Skin of body (tissue), 2 donors: ENCODE results near the gene C7. TPM values are rescaled to one million over a fixed set of nuclear protein-coding genes. Genes with fewer than 3 reads are reported as not detected.
A peak's percentile ranks its signal among the peaks of the same experiment; 100 is the strongest.
"Not testable (repeated sequence)": the region's sequence is repeated elsewhere in the genome, so short reads cannot be mapped to it uniquely, and the experiment has no call there.

Experiments used
- DNase-seq: peaks from one replicate; lab custom pipeline; 2025; lab: John Stamatoyannopoulos, UW
- total RNA-seq: library from RNA; depleted of rRNA; stranded (reverse); fragments of >200 nt; gene quantifications from one replicate; pipeline ENCODE4 v1.2.3, GENCODE V29; 2014

Gene C7
- 48.0 TPM for total RNA-seq

DNA sequence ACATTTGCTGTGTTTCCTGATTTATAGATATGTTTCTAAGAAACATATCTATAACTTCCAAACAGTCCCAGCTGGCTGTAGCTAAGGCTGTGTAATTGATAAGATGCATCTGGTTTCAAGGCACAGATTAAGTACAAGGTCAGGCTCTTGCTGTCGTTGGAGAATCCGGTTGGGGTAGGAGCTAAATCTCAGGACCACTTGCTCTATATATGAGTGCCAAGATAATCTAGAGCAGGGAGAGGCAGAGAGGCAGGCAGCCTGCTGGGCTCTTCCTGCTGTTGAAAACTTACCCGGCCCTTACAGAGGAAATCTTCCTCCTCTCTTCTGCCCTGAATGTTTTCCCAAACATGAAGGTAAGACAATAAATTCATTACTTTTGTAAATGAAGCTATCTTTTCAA is at the start of gene C7:
Gene C7, plus strand, starts transcription at position 234 of the 400 bp plus-strand sequence. Its CDS starts 114 bp downstream, at position 348.
- no peak for DNase-seq

DNA sequence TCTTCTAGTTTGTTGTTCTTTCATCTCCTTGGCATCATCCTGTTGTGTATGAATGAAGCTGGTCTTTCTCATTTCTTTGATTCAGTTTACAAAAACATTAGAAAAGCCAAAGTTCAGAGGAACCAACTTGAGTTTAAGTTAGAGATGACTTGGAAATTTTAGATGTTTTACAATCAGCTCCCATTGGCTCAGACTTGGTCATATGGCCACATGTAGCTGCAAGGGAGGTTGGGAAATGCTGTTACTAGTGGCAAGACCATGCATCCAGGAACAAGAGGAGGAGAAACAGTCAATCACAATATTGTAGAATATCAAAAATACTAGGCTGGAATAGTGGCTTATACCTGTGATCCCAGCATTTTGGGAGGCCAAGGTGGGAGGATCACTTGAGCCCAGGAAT is 48.6 kb upstream of the C7 start:
- no peak for DNase-seq

DNA sequence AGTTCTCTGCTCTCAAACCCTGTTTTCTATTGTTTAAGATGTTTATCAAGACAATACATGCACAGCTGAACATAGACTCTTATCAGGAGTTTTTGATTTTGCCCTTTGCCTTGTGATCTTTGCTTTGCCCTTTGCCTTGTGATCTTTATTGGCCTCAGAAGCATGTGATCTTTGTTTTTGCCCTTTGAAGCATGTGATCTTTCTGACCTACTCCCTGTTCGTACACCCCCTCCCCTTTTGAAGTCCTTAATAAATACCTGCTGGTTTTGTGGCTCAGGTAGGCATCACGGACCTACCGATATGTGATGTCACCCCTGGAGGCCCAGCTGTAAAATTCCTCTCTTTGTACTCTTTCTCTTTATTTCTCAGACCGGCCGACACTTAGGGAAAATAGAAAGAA is 44.3 kb upstream of the C7 start:
- not testable (repeated sequence) for DNase-seq

DNA sequence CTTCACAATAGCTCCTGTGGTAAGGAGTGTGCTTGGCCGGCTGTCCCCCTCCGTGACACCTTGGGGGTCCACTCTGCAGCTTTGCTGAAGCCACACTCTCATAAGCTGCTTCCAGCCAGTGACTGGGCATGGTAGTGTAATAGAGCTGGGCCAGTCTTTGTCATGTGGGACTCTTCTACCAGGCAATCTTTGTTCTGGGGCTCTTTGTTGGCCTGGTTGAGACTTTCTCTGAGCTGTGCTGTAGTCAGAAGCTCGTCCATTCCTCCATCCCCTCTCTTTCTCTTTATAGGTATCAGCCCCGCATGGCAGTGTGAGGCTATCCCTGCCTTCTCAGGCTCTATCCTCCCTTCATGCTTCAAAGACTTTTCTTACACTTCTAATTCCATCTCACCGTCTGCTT is 42.5 kb upstream of the C7 start:
- no peak for DNase-seq

DNA sequence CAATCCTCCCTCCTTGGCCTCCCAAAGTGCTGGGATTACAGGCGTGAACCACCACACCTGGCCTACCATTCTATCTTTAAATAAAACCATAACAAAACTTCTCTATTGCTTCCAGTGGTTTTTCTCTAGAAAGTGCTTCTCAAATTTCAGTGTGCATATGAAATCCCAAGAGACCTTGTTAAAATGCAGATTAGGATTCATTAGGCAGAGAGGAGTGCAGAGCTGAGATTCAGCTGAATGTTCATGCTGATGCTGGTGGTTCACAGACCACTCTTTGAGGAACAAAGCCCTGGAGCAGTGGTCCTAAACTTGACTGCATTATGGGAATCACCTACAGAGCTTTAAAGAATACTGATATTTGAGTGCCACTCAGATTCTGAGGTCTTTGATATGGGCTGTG is 39.9 kb upstream of the C7 start:
- DNase-seq, result no peak

DNA sequence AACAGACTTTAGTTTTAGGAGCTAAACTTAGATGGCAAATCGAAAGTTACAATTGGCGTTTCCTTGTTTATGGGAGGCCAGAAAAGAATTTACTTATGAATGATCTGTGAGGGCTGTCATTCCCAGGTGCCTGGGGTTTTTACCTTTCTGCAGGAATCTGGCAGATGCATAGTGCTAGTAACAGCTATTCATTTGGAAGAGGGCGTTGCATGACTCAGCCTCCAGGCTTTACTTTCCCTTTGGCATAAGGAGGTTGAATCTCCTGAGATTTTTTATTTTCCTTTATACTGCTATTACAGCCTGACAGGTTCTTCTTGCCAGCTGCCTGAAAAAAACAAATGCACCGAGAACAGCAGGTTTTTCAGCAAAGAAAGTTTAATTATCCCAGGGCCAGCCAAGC is 38.1 kb upstream of the C7 start:
- DNase-seq, result no peak

DNA sequence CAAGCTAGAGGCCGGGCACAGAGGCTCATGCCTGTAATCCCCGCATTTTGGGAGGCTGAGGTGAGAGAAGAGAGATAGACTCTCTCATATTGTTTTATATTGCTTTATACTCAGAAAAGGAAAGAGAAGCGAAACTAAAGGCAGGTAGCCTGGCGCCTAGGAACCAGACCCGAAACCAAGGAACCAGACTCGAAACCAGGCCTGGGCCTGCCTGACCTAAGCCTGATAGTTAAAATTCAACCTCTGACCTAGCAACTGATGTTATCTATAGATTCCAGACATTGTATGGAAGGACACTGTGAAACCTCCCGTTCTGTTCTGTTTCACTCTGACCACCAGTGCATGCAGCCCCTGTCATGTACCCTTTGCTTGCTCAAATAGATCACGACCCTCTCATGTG is 37.0 kb upstream of the C7 start:
- DNase-seq, result not testable (repeated sequence)

DNA sequence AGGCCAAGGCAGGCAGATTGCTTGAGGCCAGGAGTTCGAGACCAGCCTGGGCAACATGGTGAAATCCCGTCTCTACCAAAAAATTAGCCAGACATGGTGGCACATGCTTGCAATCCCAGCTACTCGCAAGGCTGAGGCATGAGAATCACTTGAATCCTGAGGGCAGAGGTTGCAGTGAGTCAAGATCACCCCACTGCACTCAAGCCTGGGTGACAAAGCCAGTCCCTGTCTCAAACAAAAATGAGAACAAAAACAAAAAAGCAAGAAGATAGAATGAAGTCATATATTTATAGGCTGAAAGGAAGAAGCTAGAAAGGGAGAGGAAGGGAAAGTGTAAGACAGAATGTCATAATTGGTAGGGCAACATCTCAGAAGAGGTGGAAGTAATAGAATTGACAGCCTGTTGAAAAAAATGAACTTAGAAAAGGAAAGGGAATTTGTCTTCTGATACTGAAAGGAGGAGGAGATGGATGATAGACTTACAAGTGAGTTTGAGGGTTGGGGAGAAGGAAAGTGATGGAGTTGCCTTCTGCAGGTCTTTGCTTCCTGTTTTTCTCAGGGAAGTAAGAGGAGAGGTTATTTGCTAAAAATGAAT is 35.9 kb upstream of the C7 start:
- no peak for DNase-seq

DNA sequence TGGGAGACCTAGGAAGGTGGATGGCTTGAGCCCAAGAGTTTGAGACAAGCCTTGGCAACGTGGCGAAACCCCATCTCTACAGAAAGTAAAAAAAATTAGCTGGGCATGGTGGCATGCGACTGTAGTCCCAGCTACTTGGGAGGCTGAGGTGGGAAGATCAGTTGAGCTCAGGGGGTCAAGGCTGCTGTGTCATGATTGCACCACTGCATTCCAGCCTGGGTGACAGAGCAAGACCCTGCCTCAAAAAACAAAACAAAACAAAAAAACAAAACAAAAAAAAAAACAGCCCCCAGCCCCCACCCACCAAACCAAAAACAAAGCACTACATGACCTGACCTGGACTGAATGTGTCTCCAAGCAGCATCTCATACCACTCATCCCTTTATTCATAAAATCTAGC is 33.3 kb upstream of the C7 start:
- no peak for DNase-seq

DNA sequence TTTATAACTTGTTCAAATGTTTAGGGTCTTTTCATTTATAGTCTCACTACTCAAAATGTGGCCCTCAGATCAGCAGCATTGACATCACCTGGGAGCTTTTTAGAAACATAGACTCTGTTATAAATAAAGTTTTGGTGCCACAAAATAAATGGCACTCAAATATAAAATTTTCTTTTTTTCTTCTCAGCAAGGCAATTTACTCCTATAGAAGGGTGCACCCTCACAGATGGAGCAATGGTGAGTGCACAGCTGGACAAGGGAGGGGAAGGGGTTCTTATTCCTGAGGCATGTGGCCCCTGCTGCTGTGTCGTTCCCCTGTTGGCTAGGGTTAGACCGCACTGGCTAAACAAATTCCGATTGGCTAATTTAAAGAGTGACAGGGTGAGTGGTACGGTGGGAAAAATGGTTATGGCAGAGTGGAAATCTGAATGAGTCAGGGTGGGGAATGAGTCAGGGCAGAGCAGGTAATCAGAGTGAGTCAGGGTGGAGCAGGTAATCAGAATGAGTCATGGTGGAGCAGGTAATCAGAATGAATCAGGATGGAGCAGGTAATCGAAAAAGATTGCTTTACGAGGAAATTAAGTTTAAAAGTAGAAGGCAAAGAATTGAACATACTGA is 31.8 kb upstream of the C7 start:
- no peak for DNase-seq

DNA sequence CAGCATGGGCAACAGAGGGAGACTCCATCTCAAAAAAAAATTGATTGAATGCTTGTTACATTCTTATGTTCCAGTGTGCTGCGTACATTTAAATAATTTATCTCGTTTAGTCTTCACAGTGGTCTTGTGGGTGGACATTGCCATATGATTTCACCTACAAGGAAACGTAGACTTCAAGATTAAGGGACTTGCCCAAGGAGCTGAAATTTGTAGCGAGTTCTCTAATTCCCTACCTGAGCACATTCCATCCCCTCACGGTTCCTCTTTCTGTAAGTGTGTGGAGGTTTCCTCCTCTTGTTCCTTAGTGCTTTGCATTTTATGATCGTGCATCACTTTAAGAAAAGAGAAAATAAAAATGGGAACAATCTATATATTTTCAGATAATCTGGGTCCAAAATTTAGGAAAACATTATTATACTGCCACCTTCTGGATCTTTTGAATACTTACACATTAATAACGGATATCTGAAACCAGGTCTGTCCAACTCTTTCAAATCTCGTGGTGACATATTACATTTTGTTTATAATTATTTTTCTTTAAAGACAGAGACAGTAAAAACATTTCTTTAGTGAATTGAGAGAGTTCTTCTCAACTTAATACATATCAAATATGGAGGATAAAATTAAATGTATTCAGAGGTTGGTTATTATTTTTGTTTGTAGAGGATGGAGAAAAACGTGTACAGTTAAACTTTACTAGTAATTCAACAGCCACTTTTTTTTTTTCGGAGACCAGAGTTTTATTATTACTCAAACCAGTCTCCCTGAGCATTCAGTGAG is 29.9 kb upstream of the C7 start:
- DNase-seq, result no peak

DNA sequence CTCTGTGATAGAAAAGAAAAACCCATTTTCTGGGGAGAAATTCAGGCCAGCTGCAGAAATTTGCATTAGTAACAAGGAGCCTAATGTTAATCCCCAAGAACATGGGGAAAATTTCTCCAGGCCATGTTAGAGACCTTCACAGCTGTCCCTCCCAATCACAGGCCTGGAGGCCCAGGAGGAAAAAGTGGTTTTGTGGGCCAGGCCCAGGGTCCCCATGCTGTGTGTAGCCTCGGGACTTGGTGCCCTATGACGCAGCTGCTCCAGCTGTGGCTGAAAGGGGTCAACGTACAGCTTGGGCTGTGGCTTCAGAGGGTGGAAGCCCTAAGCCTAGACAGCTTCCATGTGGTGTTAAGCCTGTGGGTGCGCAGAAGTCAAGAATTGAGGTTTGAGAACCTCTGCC is 27.0 kb upstream of the C7 start:
- DNase-seq, result no peak

DNA sequence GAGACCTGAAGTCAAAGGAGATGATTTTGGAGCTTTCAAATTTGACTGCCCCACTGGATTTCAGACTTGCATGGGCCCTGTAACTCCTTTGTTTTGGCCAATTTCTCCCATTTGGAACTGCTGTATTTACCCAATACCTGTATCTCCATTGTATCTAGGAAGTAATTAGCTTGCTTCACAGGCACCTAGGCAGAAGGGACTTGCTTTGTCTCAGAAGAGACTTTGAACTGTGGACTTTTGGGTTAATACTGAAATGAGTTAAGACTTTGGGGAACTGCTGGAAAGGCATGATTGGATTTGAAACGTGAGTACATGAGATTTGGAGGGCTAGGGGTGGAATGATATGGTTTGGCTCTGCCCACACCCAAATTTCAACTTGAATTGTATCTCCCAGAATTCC is 26.2 kb upstream of the C7 start:
- DNase-seq, result not testable (repeated sequence)

DNA sequence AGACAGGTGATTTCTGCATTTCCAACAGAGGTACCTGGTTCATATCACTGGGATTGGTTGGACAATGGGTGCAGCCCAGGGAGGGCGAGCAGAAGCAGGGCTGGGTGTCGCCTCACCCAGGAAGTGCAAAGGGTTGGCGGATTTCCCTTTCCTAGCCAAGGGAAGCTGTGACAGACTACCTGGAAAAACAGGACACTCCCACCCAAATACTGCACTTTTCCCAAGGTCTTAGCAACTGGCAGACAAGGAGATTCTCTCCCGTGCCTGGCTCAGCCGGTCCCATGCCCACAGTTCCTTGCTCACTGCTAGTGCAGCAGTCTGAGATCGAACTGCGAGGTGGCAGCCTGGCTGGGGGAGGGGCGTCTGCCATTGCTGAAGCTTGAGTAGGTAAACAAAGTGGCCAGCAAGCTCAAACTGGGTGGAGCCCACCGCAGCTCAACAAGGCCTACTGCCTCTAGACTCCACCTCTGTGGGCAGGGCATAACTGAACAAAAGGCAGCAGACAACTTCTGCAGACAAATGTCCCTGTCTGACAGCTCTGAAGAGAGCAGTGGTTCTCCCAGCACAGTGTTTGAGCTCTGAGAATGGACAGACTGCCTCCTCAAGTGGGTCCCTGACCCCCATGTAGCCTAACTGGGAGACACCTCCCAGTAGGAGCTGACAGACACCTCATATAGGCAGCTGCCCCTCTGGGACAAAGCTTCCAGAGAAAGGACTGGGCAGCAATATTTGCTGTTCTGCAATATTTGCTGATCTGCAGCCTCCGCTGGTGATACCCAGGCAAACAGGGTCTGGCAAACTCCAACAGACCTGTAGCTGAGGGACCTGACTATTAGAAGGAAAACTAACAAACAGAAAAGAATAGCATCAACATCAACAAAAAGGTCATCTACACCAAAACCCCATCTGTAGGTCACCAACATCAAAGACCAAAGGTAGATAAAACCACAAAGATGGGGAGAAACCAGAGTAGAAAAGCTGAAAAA is 13.6 kb upstream of the C7 start:
- not testable (repeated sequence) for DNase-seq

DNA sequence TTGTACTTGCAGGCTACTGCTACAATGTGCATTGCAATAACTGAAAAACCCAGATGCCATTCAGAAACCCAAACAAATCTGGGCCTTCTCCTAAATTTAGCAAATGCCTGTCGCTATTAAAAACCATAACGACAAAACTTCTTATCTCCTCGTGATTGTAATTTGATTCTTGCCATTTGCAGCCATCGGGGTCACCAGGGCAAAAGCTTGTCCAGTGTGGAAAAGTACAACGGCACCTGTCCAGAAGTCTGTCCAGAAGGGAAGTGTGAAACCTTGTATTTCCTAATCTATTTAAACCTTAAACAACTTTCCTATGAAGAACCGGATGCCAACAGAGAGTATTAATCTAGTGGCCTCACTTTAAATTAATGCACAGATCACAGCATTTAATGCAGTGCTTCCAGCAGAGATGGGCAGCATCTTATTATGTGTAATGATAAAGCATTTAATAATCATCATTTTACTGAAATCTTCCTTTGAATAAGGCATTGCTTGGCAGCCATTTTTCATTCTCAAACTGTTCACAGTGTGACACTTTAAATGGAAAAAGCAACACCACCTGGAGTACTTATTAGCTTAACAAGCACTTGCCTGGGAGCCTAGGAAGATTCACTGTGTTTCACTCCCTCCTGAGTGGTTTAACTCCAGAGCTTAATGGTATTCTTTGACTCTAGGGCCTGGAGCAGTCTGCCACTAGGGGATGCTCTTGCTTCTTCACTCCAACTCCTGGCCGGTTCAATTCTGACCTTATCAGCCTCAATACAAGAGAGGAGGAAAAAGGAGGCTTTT is 4.9 kb upstream of the C7 start:
- peak; percentile 2 for DNase-seq

DNA sequence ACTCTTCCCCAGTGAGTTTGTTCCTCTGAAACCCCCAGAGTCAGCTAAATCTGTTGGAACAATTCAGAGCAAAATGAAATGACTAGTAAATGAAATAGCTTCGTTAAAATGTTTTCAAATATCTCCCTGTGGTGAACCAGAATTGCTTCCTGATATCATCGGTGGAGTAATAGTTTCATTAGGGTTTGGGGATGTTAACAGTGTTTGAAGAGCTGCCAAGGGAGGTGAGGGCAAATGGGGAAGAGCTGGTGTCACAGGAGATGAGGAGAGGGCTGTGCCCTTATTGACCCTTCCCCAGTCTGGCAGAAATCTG is 4.3 kb upstream of the C7 start:
- no peak for DNase-seq

DNA sequence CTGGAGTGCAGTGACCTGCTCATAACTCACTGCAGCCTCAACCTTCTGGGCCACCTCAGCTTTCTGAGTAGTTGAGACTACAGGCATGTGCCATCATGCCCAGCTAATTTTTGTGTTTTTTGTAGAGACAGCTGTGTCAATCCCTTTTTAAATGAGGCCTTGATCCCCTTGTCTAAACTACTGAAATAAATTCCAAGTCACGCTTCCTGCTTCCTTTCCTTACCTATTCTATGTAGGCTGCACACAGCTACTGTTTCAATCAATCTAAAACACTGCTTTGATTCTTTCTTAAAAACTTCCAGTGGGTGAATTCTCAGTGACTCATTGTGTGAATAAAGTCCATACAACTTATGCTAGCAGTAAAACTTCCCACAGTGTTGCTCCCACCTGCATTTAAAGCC is 2.9 kb upstream of the C7 start:
- no peak for DNase-seq

DNA sequence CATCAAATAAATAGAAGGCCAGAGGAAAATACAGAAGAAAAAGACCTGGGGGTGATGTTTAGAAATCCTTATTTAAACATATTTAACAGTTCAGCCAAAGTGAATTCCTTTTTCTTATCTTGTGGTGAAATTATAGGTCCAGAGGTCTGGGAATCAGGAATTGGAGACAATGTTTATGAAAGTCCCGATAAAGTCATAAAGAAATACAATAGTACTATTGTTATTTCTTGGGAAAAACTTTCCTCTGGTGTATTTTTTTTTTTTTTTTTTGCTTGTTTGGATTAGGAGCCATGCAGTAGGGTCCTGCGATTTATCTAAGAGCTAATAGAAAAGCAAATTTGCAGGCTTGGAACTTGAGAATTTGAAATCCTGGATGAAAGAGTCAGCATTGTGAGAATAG is 426 bp downstream of the C7 start:
- DNase-seq, result no peak

DNA sequence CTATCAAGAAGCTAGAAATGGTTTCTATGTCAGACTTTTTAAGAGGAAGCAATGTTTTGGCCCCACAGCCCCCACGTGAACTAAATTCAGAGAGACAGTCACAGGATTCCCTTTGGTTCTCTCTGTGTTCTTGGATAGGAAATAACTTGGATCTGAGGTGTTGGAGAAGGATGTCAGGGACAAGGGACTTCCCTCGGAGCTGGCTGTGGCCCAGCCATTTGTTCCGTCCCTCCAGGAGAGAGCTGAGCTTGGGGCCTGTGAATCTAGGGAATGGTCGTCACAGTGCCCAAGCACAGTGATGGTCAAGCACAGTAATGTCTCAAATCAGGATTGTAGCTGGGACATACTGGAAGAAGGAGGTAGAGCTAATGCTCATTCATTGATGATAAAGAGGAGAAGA is 2.0 kb downstream of the C7 start:
- no peak for DNase-seq

DNA sequence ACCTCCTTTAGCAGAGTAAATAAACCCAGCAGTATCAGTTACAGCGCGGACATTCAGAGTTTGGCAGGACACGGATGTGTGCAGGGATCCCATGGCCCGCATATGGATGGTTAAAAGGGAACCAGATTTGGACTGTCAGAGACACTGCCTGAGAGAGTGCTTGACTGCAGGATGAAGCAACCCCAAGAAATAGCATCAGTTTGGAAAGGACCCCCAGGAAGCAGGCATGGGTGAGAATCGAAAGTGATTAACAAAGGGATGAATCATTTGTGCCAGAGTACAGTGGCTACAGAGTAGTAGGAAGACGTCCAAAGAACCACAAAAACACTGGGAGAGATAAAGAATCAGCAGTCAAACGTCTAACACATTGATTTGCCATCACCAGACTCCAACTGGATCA is 5.5 kb downstream of the C7 start:
- no peak for DNase-seq

DNA sequence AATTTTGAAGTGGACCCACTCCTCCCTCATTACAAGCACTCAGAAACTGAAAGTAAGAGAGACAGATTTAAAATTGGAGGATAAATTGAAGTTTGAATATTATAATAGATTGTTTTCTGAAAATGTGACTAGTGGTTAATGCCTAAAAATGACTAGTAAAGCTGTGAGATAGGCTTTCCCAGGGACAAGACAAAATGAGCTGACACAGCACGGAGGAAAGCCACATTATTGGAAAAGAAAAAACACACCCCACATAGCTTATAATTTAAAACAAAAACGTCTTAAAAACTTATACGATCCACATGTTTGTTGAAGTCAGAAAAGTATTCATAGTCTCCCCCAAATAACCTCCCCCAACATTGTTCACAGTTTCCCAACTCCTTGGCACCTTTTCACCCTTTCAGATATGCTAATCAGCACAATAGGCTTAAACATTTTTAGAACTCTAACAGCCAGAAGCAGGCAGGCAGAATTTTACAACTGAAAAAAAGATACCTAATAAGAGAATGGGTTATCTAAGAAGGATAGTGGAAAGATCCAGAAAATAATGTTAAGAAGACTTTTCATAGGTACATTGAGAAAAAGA is 6.1 kb downstream of the C7 start:
- DNase-seq, result no peak
